Measurements from ENCODE around the gene EPHA6.
A peak's percentile ranks its signal among the peaks of the same experiment; 100 is the strongest.

Gene EPHA6

DNA sequence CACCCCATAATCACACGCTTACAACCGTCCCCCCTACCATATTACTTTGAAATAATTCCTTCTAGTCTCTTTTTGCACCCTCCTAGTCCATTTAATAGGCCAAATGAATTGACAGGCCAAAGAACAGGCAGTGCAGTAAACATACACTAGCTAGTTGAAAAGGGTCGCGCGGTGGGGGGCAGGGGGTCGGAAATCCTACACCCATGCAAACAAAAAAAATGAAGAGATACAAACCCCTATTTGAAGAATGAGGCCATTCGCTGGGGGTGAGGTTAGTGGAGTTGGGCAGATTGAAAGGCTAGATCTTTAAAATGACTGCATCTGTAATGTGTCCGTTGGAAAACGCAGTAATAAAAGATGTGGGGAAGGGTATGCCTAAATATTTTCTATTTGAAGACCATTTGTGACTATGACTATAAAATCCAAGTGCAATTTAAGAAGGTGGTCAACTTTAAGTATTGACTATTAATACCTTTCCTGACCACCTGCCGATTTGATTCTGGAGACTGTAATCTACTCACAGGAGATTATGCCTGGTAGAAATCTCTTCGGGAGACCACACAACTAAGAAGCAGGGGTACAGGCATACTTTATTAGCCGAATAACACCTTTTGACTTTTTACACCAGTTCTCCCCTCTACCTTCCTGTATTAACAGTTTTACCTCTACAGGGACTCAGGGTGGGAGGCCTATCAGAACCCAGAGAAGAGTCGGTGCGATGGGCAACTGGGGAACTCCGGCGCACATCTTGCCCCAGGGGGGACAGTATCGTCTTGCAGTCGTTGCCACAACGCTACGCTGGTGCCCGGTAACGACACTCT, 949.4 kb downstream of the EPHA6 start:
- Histone ChIP-seq H3K4ac (ENCODE audit: low read depth, low read length) (no peak overlapping the region), H3K27me3 (ENCODE audit: insufficient read depth, low read length, poor library complexity) (no peaks in the 10 kb centered on the region), H3K27ac (ENCODE audit: low read depth, low read length) (no peak overlapping the region), H3K9ac (ENCODE audit: low read length) (peak overlapping the region; percentile 81), H3K79me2 (ENCODE audit: control insufficient read depth, insufficient read depth, low read length) (no peaks in the 10 kb centered on the region), H3K56ac (ENCODE audit: low read length) (peak overlapping the region; percentile 91), H4K8ac (ENCODE audit: low read depth, low read length) (no peak overlapping the region), H3K36me3 (ENCODE audit: control insufficient read depth, insufficient read depth, low read length) (no peaks in the 10 kb centered on the region), H3K4me3 (ENCODE audit: low read length) (peak overlapping the region; percentile 72), H2AK5ac (ENCODE audit: low read length) (no peak overlapping the region), H3K4me1 (ENCODE audit: control insufficient read depth, low read depth, low read length) (no peaks in the 10 kb centered on the region), H3K4me2 (ENCODE audit: low read length) (peak overlapping the region; percentile 60), H2BK15ac (replicated peaks; ENCODE audit: low read depth) (no peak overlapping the region), H3K79me1 (ENCODE audit: low read length) (no peaks in the 10 kb centered on the region), H2BK120ac (ENCODE audit: low read depth, low read length) (no peak overlapping the region), H3K18ac (ENCODE audit: low read length) (no peak overlapping the region), H4K5ac (ENCODE audit: low read length) (no peak overlapping the region), H2BK5ac (ENCODE audit: low read length) (no peak overlapping the region), H3K23ac (ENCODE audit: low read length) (no peak overlapping the region)
- no CpG with 5 or more reads among the region's 22 CpGs for WGBS (ENCODE audit: extremely low coverage, insufficient coverage, low lambda C conversion rate)
- DNase-seq: peak; percentile 0

DNA sequence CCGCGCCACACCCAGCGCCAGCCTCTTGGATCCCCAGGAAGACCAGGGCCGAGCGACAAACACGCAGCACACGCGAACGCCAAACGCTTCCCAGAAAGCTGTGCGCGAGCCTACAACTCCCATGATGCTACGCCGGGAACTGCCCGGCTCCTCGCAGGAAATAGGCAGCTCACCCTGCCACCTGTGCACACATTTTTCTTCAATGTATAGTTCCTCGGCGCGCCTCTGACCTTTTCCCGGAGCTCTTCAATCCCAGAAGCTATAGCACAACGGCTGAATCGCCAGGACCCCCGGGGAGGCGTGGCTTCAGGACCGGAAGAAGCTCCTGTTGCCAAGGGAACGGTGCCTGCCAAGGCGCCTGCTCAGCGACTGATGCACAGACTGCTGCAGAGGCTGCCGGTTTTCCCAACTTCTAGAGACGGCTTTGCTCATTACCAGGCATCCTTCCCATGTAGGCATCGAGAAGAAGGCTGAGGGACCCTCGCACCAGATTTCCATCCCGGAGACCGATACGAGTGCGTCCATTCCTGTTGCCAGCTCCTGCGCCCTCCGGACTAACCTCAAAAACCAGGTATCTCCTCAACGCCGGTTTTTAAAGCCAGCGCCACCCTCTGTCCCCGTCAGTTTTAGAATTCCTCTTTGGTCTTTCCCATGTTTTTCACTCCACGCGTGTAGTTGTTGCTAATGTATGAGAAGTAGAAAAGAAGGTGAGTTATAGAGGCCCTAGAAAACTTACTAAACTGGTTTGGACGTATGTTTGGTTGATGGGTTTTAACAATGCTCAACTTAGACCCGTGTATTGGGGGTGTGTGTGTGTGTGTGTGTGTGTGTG, 950.2 kb downstream of the EPHA6 start, which contains the start of gene ARL6:
Gene ARL6, plus strand, starts transcription at position 352 of the 832 bp plus-strand sequence. CDS start 3,350 bp downstream, outside the sequence.
- H2BK5ac ChIP-seq (ENCODE audit: low read length): no peak within 1 kb of the TSS
- H3K23ac ChIP-seq (ENCODE audit: low read length): no peak within 1 kb of the TSS
- no peaks in the 10 kb centered on the region for H3K27me3 ChIP-seq (ENCODE audit: insufficient read depth, low read length, poor library complexity)
- no peaks in the 10 kb centered on the region for H3K79me1 ChIP-seq (ENCODE audit: low read length)
- peak within 1 kb of the TSS; percentile 81 for H3K9ac ChIP-seq (ENCODE audit: low read length)
- H3K79me2 ChIP-seq (ENCODE audit: control insufficient read depth, insufficient read depth, low read length): no peaks in the 10 kb centered on the region
- no peak within 1 kb of the TSS for H3K27ac ChIP-seq (ENCODE audit: low read depth, low read length)
- no peak within 1 kb of the TSS for H2BK15ac ChIP-seq (replicated peaks; ENCODE audit: low read depth)
- no peak within 1 kb of the TSS for H4K8ac ChIP-seq (ENCODE audit: low read depth, low read length)
- H2AK5ac ChIP-seq (ENCODE audit: low read length): no peak within 1 kb of the TSS
- H2BK120ac ChIP-seq (ENCODE audit: low read depth, low read length): no peak within 1 kb of the TSS
- peak within 1 kb of the TSS; percentile 91 for H3K56ac ChIP-seq (ENCODE audit: low read length)
- H3K4me3 ChIP-seq (ENCODE audit: low read length): peak within 1 kb of the TSS; percentile 72
- no peaks in the 10 kb centered on the region for H3K4me1 ChIP-seq (ENCODE audit: control insufficient read depth, low read depth, low read length)
- peak; percentile 93 for DNase-seq
- H3K4ac ChIP-seq (ENCODE audit: low read depth, low read length): no peak within 1 kb of the TSS
- peak within 1 kb of the TSS; percentile 82 for H3K4me2 ChIP-seq (ENCODE audit: low read length)
- no CpG with 5 or more reads among the region's 46 CpGs for WGBS (ENCODE audit: extremely low coverage, insufficient coverage, low lambda C conversion rate)
- H3K18ac ChIP-seq (ENCODE audit: low read length): no peak within 1 kb of the TSS
- H4K5ac ChIP-seq (ENCODE audit: low read length): no peak within 1 kb of the TSS
- no peaks in the 10 kb centered on the region for H3K36me3 ChIP-seq (ENCODE audit: control insufficient read depth, insufficient read depth, low read length)

DNA sequence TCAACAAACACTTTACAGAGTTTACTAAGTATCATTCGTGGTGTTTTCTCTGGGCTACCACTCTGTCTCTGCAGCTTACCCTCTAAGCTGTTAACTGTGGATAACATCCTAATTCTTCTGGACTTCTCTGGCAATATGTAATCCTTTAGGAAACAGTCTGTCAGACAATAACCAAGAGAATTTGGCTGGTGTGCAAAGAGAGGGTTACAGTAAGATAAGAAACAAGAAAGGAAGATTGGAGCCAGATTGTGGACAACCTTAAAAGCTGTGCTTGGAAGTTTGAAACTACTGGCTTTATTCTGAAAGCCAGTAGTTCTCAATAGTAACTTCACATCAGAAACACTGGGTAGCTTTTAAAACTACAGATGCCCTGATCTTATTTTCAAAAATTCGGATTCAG, 950.9 kb downstream of the EPHA6 start:
- Histone ChIP-seq H3K56ac (ENCODE audit: low read length) (no peak overlapping the region), H2BK5ac (ENCODE audit: low read length) (no peak overlapping the region), H3K79me2 (ENCODE audit: control insufficient read depth, insufficient read depth, low read length) (no peaks in the 10 kb centered on the region), H3K23ac (ENCODE audit: low read length) (no peak overlapping the region), H3K4ac (ENCODE audit: low read depth, low read length) (no peak overlapping the region), H2BK120ac (ENCODE audit: low read depth, low read length) (no peak overlapping the region), H4K8ac (ENCODE audit: low read depth, low read length) (no peak overlapping the region), H3K36me3 (ENCODE audit: control insufficient read depth, insufficient read depth, low read length) (no peaks in the 10 kb centered on the region), H2BK15ac (replicated peaks; ENCODE audit: low read depth) (no peak overlapping the region), H3K4me3 (ENCODE audit: low read length) (no peak overlapping the region), H4K5ac (ENCODE audit: low read length) (no peak overlapping the region), H3K79me1 (ENCODE audit: low read length) (no peaks in the 10 kb centered on the region), H3K27me3 (ENCODE audit: insufficient read depth, low read length, poor library complexity) (no peaks in the 10 kb centered on the region), H3K9ac (ENCODE audit: low read length) (peak overlapping the region; percentile 43), H3K4me2 (ENCODE audit: low read length) (no peak overlapping the region), H3K18ac (ENCODE audit: low read length) (no peak overlapping the region), H3K4me1 (ENCODE audit: control insufficient read depth, low read depth, low read length) (no peaks in the 10 kb centered on the region), H2AK5ac (ENCODE audit: low read length) (no peak overlapping the region), H3K27ac (ENCODE audit: low read depth, low read length) (no peak overlapping the region)
- WGBS (ENCODE audit: extremely low coverage, insufficient coverage, low lambda C conversion rate): no CpG with 5 or more reads among the region's 2 CpGs
- peak; percentile 1 for DNase-seq

DNA sequence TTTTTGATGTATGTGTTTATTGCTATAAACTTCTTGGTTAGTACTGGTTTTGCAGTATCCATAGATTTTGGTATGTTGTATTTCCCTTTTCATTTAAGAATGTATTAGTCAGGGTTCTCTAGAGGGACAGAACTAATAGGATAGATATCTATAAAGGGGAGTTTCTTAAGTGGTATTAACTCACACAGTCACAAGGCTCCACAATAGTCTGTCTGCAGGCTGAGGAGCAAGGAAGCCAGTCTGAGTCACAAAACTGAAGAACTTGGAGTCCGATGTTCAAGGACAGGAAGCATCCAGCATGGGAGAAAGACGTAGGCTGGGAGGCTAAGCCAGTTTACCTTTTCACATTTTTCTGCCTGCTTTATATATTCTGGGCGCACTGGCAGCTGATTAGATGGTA, 958.5 kb downstream of the EPHA6 start:
- no peaks in the 10 kb centered on the region for H3K4me1 ChIP-seq (ENCODE audit: control insufficient read depth, low read depth, low read length)
- H3K4ac ChIP-seq (ENCODE audit: low read depth, low read length): no peak overlapping the region
- no peak overlapping the region for H3K18ac ChIP-seq (ENCODE audit: low read length)
- H3K4me3 ChIP-seq (ENCODE audit: low read length): no peak overlapping the region
- no peak overlapping the region for H2BK120ac ChIP-seq (ENCODE audit: low read depth, low read length)
- H4K5ac ChIP-seq (ENCODE audit: low read length): no peak overlapping the region
- H3K23ac ChIP-seq (ENCODE audit: low read length): no peak overlapping the region
- H2BK15ac ChIP-seq (replicated peaks; ENCODE audit: low read depth): no peak overlapping the region
- H3K79me2 ChIP-seq (ENCODE audit: control insufficient read depth, insufficient read depth, low read length): no peaks in the 10 kb centered on the region
- H4K8ac ChIP-seq (ENCODE audit: low read depth, low read length): no peak overlapping the region
- H3K56ac ChIP-seq (ENCODE audit: low read length): no peak overlapping the region
- H3K27ac ChIP-seq (ENCODE audit: low read depth, low read length): no peak overlapping the region
- H3K79me1 ChIP-seq (ENCODE audit: low read length): no peaks in the 10 kb centered on the region
- DNase-seq: no peak
- H2AK5ac ChIP-seq (ENCODE audit: low read length): no peak overlapping the region
- H3K27me3 ChIP-seq (ENCODE audit: insufficient read depth, low read length, poor library complexity): no peaks in the 10 kb centered on the region
- no CpG with 5 or more reads among the region's 3 CpGs for WGBS (ENCODE audit: extremely low coverage, insufficient coverage, low lambda C conversion rate)
- H3K4me2 ChIP-seq (ENCODE audit: low read length): no peak overlapping the region
- no peak overlapping the region for H2BK5ac ChIP-seq (ENCODE audit: low read length)
- no peaks in the 10 kb centered on the region for H3K36me3 ChIP-seq (ENCODE audit: control insufficient read depth, insufficient read depth, low read length)
- H3K9ac ChIP-seq (ENCODE audit: low read length): no peak overlapping the region

DNA sequence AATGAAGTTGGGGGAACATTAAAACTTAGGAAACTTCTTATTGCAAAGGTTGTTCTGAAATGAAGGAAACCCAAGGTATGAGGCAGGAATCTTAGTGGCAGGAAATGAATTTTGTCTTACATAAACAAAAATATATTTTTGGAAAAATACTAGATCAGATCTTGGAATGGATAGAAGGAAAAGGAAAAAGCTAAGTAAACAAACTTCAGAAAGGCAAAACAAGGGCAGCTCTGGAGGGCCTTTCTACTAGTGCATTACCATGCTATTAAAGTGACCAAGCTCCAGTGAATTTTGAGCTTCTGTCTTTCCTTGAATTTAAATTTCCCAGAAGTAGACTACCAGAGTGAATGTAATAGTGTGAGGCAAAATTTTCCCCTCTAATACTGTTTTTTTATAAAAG, 963.8 kb downstream of the EPHA6 start:
- H2AK5ac ChIP-seq (ENCODE audit: low read length): no peak overlapping the region
- H3K4me1 ChIP-seq (ENCODE audit: control insufficient read depth, low read depth, low read length): no peaks in the 10 kb centered on the region
- H2BK120ac ChIP-seq (ENCODE audit: low read depth, low read length): no peak overlapping the region
- no peak overlapping the region for H2BK15ac ChIP-seq (replicated peaks; ENCODE audit: low read depth)
- H3K27ac ChIP-seq (ENCODE audit: low read depth, low read length): no peak overlapping the region
- H3K4me2 ChIP-seq (ENCODE audit: low read length): no peak overlapping the region
- no peak overlapping the region for H3K4ac ChIP-seq (ENCODE audit: low read depth, low read length)
- H3K27me3 ChIP-seq (ENCODE audit: insufficient read depth, low read length, poor library complexity): peaks cover 2% of the 10 kb centered on the region
- no peak overlapping the region for H4K8ac ChIP-seq (ENCODE audit: low read depth, low read length)
- H3K79me1 ChIP-seq (ENCODE audit: low read length): no peaks in the 10 kb centered on the region
- no peak overlapping the region for H3K18ac ChIP-seq (ENCODE audit: low read length)
- no peak overlapping the region for H3K56ac ChIP-seq (ENCODE audit: low read length)
- no peak overlapping the region for H3K23ac ChIP-seq (ENCODE audit: low read length)
- DNase-seq: no peak
- no peaks in the 10 kb centered on the region for H3K79me2 ChIP-seq (ENCODE audit: control insufficient read depth, insufficient read depth, low read length)
- no peak overlapping the region for H3K4me3 ChIP-seq (ENCODE audit: low read length)
- H3K9ac ChIP-seq (ENCODE audit: low read length): no peak overlapping the region
- H3K36me3 ChIP-seq (ENCODE audit: control insufficient read depth, insufficient read depth, low read length): no peaks in the 10 kb centered on the region
- no peak overlapping the region for H2BK5ac ChIP-seq (ENCODE audit: low read length)
- no peak overlapping the region for H4K5ac ChIP-seq (ENCODE audit: low read length)
